Common myeloid progenitor, CD34-positive (primary cell): ENCODE results near the gene SUN5.

ENCODE experiments used
- CTCF ChIA-PET: fragments of 350-600 bp; sonication (Branson Sonifier 250); formaldehyde crosslinking; loops from one replicate; lab custom pipeline; 2021; ENCODE audit warnings: antibody characterized with exemption; lab: Charles Lee
- POLR2A ChIA-PET: fragments of 350-600 bp; sonication (Branson Sonifier 250); formaldehyde crosslinking; loops from one replicate; lab custom pipeline; 2021; ENCODE audit warnings: antibody characterized with exemption; lab: Charles Lee
- DNase-seq, 3 donors: peaks; one replicate each; pipeline versions ENCODE4 v3.0.0 to v3.0.0-alpha.2; 2013
- H3K27ac ChIP-seq, 2 experiments: 1 replicate in 1 of 2; 2 replicates in 1 of 2; pipeline ENCODE4 v1.7.0; 2013; ENCODE audit warnings: inconsistent platforms in 2 of 2, low read length in 2 of 2, mild to moderate bottlenecking in 2 of 2, low read depth in 1 of 2, moderate library complexity in 1 of 2; ENCODE audit not compliant: severe bottlenecking in 2 of 2, insufficient read depth in 1 of 2, poor library complexity in 1 of 2
- H3K27me3 ChIP-seq, 5 experiments: replicated peaks in 2 of 5; 1 replicate in 3 of 5; 2 replicates in 2 of 5; pipeline versions ENCODE4 v1.6.1 to v1.7.0; 2013; ENCODE audit warnings: low read length in 4 of 5, mild to moderate bottlenecking in 2 of 5, moderate library complexity in 2 of 5, inconsistent platforms in 1 of 5; ENCODE audit not compliant: insufficient read depth in 5 of 5, control insufficient read depth in 4 of 5
- H3K36me3 ChIP-seq, 4 experiments: 1 replicate in 2 of 4; 2 replicates in 2 of 4; pipeline versions ENCODE4 v1.6.1 to v1.7.0; 2013; ENCODE audit warnings: low read length in 3 of 4, control low read depth in 1 of 4, mild to moderate bottlenecking in 1 of 4; ENCODE audit not compliant: control insufficient read depth in 4 of 4, insufficient read depth in 4 of 4
- H3K4me1 ChIP-seq, 4 experiments: 1 replicate in 3 of 4; 2 replicates in 1 of 4; pipeline versions ENCODE4 v1.6.1 to v1.7.1; 2013; ENCODE audit warnings: low read length in 3 of 4, mild to moderate bottlenecking in 3 of 4, control low read depth in 1 of 4, inconsistent platforms in 1 of 4, moderate library complexity in 1 of 4; ENCODE audit not compliant: control insufficient read depth in 4 of 4, insufficient read depth in 4 of 4; ENCODE audit errors: control extremely low read depth in 1 of 4
- H3K4me3 ChIP-seq, 7 experiments: 1 replicate in 4 of 7; 2 replicates in 3 of 7; pipeline versions ENCODE4 v1.5.1 to v1.7.0; 2013; ENCODE audit warnings: mild to moderate bottlenecking in 7 of 7, low read length in 6 of 7, moderate library complexity in 6 of 7, inconsistent platforms in 2 of 7, low read depth in 2 of 7, control low read depth in 1 of 7; ENCODE audit not compliant: insufficient read depth in 4 of 7, control insufficient read depth in 1 of 7; ENCODE audit errors: extremely low read depth in 1 of 7
- H3K9me3 ChIP-seq, 5 experiments: 1 replicate in 4 of 5; 2 replicates in 1 of 5; pipeline versions ENCODE4 v1.6.1 to v1.7.1; 2013; ENCODE audit warnings: low read length in 4 of 5, mild to moderate bottlenecking in 2 of 5, inconsistent platforms in 1 of 5, low read depth in 1 of 5, moderate library complexity in 1 of 5; ENCODE audit not compliant: control insufficient read depth in 4 of 5, insufficient read depth in 2 of 5; ENCODE audit errors: control extremely low read depth in 1 of 5
- WGBS: methylation state at CpG from one replicate; pipeline ENCODE4 v1.1.5; 2013; ENCODE audit not compliant: insufficient coverage; 5-methylcytosine and 5-hydroxymethylcytosine counted together

The SUN5 gene

DNA sequence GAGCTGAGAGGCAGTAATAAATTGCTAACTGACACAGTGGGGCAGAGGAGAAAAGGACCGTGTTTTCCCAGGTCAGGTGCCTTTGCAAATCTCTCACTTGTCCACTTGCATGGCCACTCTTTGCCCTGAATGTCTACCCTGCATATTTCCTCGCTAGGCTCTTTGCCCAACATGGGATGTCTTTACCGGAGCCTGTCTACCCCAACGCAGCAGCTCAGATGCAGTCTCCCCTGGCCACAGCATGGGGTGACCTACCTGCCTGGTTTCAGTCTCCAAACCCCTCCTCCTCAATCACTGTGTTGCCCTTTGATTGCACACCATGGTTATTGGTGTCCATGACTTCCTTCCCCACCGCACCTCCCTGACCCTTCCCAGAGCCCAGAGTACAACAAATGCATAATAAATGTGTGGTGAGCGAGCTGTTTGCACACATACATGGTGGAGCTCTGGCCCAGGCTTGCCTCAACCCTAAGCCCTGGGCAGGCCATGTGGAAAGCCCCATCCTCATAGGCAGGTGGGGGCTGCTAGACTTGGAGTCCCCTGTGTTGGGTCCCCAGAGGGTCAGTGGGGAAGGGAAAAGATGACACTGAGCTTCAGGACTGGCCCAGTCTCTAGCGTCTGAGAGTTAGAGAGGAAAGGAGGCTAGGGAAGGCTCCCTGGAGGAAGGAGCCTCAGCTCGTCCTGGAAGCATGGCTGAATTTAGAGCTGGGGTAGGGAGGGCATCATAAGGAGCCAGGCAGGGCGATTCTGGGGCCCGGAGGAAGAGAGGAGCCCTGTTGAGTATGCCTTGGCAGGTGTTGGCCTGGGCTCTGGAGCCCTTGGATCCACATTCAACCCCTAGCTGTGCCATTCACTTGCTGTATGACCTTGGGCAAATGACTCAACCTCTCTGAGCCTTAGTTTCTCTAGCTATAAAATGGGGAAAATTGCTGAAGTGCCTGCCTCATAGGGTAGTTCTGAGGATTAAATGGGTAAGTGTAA lies 22.8 kb upstream of the SUN5 start:
- WGBS: 96% methylated on average over 8 of the region's 10 CpGs
- no peaks in the 10 kb centered on the region for H3K36me3 ChIP-seq
- no peak for DNase-seq
- H3K27ac ChIP-seq: no peak overlapping the region
- ChIA-PET CTCF (no interaction called here), POLR2A (no interaction called here)
- H3K4me3 ChIP-seq: no peak overlapping the region
- H3K4me1 ChIP-seq: no peaks in the 10 kb centered on the region
- peaks cover 0 to 2% (median 0%) of the 10 kb centered on the region in 5 experiments for H3K9me3 ChIP-seq
- H3K27me3 ChIP-seq: no peaks in the 10 kb centered on the region

DNA sequence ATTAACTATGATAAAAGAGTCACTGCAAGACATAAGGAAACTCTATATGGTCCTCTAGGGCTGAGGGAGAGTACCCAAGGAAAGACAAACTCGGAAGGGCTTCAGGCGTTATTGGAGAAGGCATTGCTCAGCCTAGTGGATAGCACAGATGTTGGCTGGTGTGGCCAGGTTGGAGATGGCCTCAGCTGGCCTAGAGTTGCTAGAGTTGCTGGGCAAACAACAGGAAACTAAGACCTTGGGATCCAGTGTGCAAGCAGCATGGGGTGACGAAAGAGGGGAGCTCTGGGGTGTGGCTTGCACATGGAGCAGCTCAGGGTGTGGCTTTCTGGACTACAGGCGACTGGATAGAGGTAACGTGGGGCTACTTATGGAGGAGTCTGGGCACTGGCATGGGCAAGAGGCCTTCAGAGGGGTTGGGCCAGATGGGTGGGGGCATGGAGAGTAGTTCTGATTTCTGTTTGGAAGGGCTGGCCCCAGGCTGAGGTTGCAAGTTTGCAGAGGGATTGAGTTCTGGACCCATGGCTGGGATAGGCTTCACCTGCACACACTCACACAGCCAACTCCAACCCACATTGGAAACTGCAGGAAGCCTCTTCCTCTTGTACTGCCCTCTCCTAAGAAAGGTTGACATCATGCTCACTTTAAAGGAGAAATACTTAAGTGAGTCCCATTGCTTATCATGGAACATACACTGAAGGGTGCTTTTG lies 22.0 kb upstream of the SUN5 start:
- H3K4me1 ChIP-seq: no peaks in the 10 kb centered on the region
- no peak for DNase-seq
- ChIA-PET POLR2A (no interaction called here), CTCF (no interaction called here)
- H3K36me3 ChIP-seq: no peaks in the 10 kb centered on the region
- H3K4me3 ChIP-seq: no peak overlapping the region
- H3K9me3 ChIP-seq: peaks cover 0 to 2% (median 0%) of the 10 kb centered on the region in 5 experiments
- no peak overlapping the region for H3K27ac ChIP-seq
- no peaks in the 10 kb centered on the region for H3K27me3 ChIP-seq
- 91% methylated on average over 5 of the region's 5 CpGs for WGBS

DNA sequence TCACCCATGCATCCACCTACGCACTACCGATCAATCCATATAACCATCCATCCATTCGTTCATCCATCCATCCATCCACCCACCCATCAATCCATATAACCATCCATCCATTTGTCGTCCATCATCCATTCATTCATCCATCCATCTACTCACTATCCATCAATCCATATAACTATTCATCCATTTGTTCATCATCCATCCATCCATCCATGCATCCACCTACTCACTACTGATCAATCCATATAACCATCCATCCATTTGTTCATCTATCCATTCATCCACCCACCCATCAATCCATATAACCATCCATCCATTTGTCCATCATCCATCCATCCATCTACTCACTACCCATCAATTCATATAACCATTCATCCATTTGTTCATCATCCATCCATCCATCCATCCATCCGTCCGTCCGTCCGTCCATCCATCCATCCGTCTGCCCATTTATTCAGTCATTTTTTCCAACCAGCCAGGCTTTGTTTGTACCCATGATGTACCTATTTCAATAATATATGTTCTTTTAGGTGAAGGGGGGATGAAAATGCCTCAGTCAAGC lies 21.2 kb upstream of the SUN5 start:
- H3K9me3 ChIP-seq: peaks cover 0 to 2% (median 0%) of the 10 kb centered on the region in 5 experiments
- no peaks in the 10 kb centered on the region for H3K27me3 ChIP-seq
- no peaks in the 10 kb centered on the region for H3K36me3 ChIP-seq
- DNase-seq: no peak
- WGBS: 93% methylated on average over 4 of the region's 9 CpGs
- no peaks in the 10 kb centered on the region for H3K4me1 ChIP-seq
- ChIA-PET CTCF (no interaction called here), POLR2A (no interaction called here)
- H3K27ac ChIP-seq: no peak overlapping the region
- no peak overlapping the region for H3K4me3 ChIP-seq

DNA sequence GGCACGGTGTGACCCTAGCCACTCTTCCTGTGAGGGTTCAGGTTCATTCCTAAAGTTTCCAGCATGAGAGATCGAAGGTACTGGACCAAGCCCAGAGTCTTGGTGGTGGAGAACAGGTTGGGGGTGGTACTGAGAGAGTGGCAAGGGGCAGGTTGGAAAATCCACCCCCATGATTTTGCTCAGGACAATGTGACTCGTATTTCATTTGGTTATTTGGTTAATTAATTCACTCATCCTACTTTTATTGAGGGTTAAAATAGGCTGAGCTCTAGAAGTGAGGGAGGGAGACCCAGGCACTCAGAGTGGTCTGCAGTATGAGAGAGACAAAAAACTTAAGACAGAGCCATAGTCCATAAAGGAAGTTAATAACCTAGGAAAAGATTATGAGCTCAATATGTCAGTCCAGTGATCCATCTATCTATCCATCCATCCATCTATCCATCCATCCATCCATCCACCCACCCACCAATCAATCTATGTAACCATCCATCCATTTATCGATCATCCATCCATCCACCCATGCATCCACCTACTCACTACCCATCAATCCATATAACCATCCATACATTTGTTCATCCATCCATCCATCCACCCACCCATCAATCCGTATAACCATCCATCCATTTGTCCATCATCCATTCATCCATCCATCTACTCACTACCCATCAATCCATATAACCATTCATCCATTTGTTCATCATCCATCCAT lies 20.5 kb upstream of the SUN5 start:
- DNase-seq: no peak
- WGBS: 82% methylated on average over 4 of the region's 5 CpGs
- no peak overlapping the region for H3K4me3 ChIP-seq
- no peaks in the 10 kb centered on the region for H3K36me3 ChIP-seq
- ChIA-PET CTCF (no interaction called here), POLR2A (no interaction called here)
- peaks cover 0 to 2% (median 0%) of the 10 kb centered on the region in 5 experiments for H3K9me3 ChIP-seq
- H3K27me3 ChIP-seq: no peaks in the 10 kb centered on the region
- H3K4me1 ChIP-seq: no peaks in the 10 kb centered on the region
- H3K27ac ChIP-seq: no peak overlapping the region

DNA sequence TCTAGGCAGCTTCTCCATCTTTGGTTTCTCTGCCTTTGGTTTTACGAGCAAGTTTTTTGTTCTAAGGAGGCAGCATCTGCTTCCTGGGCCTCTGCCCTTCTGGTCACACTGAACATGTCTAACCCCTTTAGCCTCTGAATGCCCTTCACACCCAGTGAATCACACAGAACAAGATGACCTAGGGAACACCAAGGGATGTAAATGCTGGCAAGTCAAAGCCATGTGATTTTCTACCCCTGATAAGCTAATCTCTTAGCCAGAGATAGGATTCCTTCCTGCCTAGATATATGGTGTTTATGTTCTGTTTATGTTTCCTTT lies 20.0 kb upstream of the SUN5 start:
- Histone ChIP-seq H3K27ac (no peak overlapping the region), H3K36me3 (no peaks in the 10 kb centered on the region), H3K4me3 (no peak overlapping the region), H3K27me3 (no peaks in the 10 kb centered on the region), H3K9me3 (peaks cover 0 to 2% (median 0%) of the 10 kb centered on the region in 5 experiments), H3K4me1 (no peaks in the 10 kb centered on the region)
- CTCF ChIA-PET: no interaction called here
- POLR2A ChIA-PET: no interaction called here
- 86% methylated on average over 1 of the region's 1 CpG for WGBS
- DNase-seq: no peak

DNA sequence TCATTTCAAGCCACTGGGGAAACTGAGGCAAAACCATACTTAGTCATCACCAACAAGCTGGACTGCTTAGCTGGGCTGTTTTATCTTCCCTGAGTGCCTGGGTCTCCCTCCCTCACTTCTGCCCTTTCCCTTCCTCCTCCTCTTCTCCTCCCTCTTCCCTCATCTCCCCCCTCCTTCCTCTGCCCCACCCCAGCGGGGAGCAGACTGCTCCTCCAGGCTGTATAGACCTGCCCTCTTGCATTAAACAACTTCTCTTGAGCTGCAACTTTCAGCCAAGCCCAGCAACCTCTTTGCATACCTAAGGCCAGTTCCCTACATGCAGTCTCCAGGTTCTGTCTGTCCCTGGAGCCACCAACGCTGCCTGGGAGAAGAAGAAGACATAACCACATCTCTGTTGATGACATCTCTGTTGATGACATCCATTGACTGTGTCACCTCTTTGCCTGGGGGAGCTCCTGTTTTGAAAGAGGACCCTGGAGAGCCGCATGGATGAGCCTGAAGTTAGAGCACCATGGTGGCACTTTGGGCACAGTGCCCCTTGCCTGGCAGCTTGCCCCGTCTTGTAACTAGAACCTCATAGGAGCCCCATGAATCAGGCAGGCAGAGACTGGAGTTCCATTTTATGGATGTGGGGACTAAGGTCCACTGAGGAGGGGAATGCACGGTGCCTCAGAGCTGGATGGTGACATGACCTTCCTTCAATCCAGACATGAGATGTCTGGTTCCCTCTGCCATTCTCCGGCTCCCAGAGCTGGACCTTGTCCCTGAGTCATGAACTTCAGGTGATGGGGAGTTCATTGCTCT lies 19.4 kb upstream of the SUN5 start:
- WGBS: 80% methylated on average over 5 of the region's 6 CpGs
- Histone ChIP-seq H3K9me3 (peaks cover 0 to 2% (median 0%) of the 10 kb centered on the region in 5 experiments), H3K27ac (no peak overlapping the region), H3K4me3 (no peak overlapping the region), H3K4me1 (no peaks in the 10 kb centered on the region), H3K36me3 (no peaks in the 10 kb centered on the region), H3K27me3 (no peaks in the 10 kb centered on the region)
- ChIA-PET POLR2A (no interaction called here), CTCF (no interaction called here)
- no peak for DNase-seq
